Putamen (tissue), 1 donor: ENCODE data around the gene DCLK2.
"Not testable (repeated sequence)": the region's sequence is repeated elsewhere in the genome, so short reads cannot be mapped to it uniquely, and the experiment has no call there.

Experiments used
- DNase-seq: peaks from one replicate; pipeline ENCODE4 v3.0.0-alpha.2; 2016; ENCODE audit warnings: low spot score

DCLK2 gene

GRCh38 chr4:150152766-150153165 lies 74.5 kb downstream of the DCLK2 start:
- DNase-seq: no peak

GRCh38 chr4:150155391-150155790 lies 77.1 kb downstream of the DCLK2 start:
- DNase-seq: no peak

GRCh38 chr4:150156543-150156942 lies 78.3 kb downstream of the DCLK2 start:
- no peak for DNase-seq

GRCh38 chr4:150158041-150158440 lies 79.8 kb downstream of the DCLK2 start:
- no peak for DNase-seq

GRCh38 chr4:150160473-150160872 lies 82.2 kb downstream of the DCLK2 start:
- no peak for DNase-seq

- no peak for DNase-seq
Observed at GRCh38 chr4:150161109-150161508, 82.9 kb downstream of the DCLK2 start.

GRCh38 chr4:150162020-150162419 lies 83.8 kb downstream of the DCLK2 start:
- not testable (repeated sequence) for DNase-seq

GRCh38 chr4:150164055-150164454 lies 85.8 kb downstream of the DCLK2 start:
- DNase-seq: no peak

GRCh38 chr4:150164956-150165629 lies 86.8 kb downstream of the DCLK2 start:
- DNase-seq: no peak

- DNase-seq: no peak
Observed at GRCh38 chr4:150167054-150167453, 88.8 kb downstream of the DCLK2 start.

- peak; percentile 70 for DNase-seq
Observed at GRCh38 chr4:150173432-150173861, 95.2 kb downstream of the DCLK2 start.

GRCh38 chr4:150173982-150174398 lies 95.7 kb downstream of the DCLK2 start:
- no peak for DNase-seq

- no peak for DNase-seq
Observed at GRCh38 chr4:150176547-150176946, 98.3 kb downstream of the DCLK2 start.

- no peak for DNase-seq
Observed at GRCh38 chr4:150178161-150178560, 99.9 kb downstream of the DCLK2 start.

- peak; percentile 52 for DNase-seq
Observed at GRCh38 chr4:150181536-150181935, 103.3 kb downstream of the DCLK2 start.

GRCh38 chr4:150182794-150183193 lies 104.5 kb downstream of the DCLK2 start:
- no peak for DNase-seq

GRCh38 chr4:150185033-150185432 lies 106.8 kb downstream of the DCLK2 start:
- not testable (repeated sequence) for DNase-seq

GRCh38 chr4:150192986-150193385 lies 114.7 kb downstream of the DCLK2 start:
- no peak for DNase-seq

GRCh38 chr4:150197256-150197655 lies 119.0 kb downstream of the DCLK2 start:
- not testable (repeated sequence) for DNase-seq

- no peak for DNase-seq
Observed at GRCh38 chr4:150199056-150199455, 120.8 kb downstream of the DCLK2 start.

GRCh38 chr4:150205016-150205415 lies 126.8 kb downstream of the DCLK2 start:
- DNase-seq: no peak

GRCh38 chr4:150206265-150206664 lies 128.0 kb downstream of the DCLK2 start:
- no peak for DNase-seq

GRCh38 chr4:150206954-150207353 lies 128.7 kb downstream of the DCLK2 start:
- DNase-seq: no peak

GRCh38 chr4:150207871-150208270 lies 129.6 kb downstream of the DCLK2 start:
- no peak for DNase-seq
